Mucosa of rectum (tissue), 2 donors: ENCODE results near the gene ZDHHC20.
A peak's percentile ranks its signal among the peaks of the same experiment; 100 is the strongest.
"Not testable (repeated sequence)": the region's sequence is repeated elsewhere in the genome, so short reads cannot be mapped to it uniquely, and the experiment has no call there.

Experiments
- H3K27ac ChIP-seq, 2 donors: one replicate each; pipeline ENCODE4 v1.7.0; 2013; ENCODE audit warnings: inconsistent platforms in 2 of 2, low read depth in 2 of 2, low read length in 2 of 2
- H3K27me3 ChIP-seq, 2 donors: one replicate each; pipeline ENCODE4 v1.7.0; 2013; ENCODE audit warnings: low read length in 2 of 2; ENCODE audit not compliant: control insufficient read depth in 2 of 2, insufficient read depth in 2 of 2
- H3K36me3 ChIP-seq, 2 donors: one replicate each; pipeline ENCODE4 v1.7.0; 2013; ENCODE audit warnings: low read length in 2 of 2; ENCODE audit not compliant: control insufficient read depth in 2 of 2, insufficient read depth in 2 of 2
- H3K4me1 ChIP-seq, 2 donors: one replicate each; pipeline ENCODE4 v1.7.0; 2013; ENCODE audit warnings: low read length in 2 of 2, mild to moderate bottlenecking in 1 of 2; ENCODE audit not compliant: control insufficient read depth in 2 of 2, insufficient read depth in 2 of 2
- H3K4me3 ChIP-seq, 2 donors: one replicate each; pipeline ENCODE4 v1.7.0; 2013; ENCODE audit warnings: low read length in 2 of 2
- H3K9ac ChIP-seq, 2 donors: one replicate each; pipeline ENCODE4 v1.7.0; 2013; ENCODE audit warnings: low read length in 2 of 2, low read depth in 1 of 2, mild to moderate bottlenecking in 1 of 2
- H3K9me3 ChIP-seq, 2 donors: one replicate each; pipeline ENCODE4 v1.7.0; 2013; ENCODE audit warnings: low read length in 2 of 2; ENCODE audit not compliant: control insufficient read depth in 2 of 2
- donor health status: healthy.
- donor health status: Normal muscosa, but diverticular disease.

Gene ZDHHC20

DNA sequence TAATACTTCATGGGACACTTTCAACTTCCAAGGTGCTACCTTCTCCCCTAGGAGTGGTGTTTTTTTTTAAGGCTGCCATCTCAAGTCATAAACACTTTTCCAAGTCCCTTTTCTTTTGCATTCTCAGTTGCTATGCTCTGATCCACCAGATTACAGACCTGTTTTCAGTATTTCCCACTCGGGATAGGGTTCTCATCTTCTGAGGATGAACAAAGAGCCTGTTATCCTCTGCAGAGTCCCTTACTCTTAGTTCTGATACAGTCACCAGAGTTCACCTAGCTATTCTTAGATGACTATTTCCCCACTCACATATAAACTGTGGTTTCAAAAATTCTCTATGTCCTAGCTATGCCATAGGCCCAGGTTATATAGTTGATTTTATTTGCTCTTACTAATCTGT, 15.9 kb downstream of the ZDHHC20 start:
- no peak overlapping the region for H3K9ac ChIP-seq
- H3K27me3 ChIP-seq: no peaks in the 10 kb centered on the region
- no peak overlapping the region for H3K4me3 ChIP-seq
- peaks cover 0 to 3% of the 10 kb centered on the region in 2 donors for H3K9me3 ChIP-seq
- no peaks in the 10 kb centered on the region for H3K36me3 ChIP-seq
- H3K27ac ChIP-seq: no peak overlapping the region
- no peaks in the 10 kb centered on the region for H3K4me1 ChIP-seq

DNA sequence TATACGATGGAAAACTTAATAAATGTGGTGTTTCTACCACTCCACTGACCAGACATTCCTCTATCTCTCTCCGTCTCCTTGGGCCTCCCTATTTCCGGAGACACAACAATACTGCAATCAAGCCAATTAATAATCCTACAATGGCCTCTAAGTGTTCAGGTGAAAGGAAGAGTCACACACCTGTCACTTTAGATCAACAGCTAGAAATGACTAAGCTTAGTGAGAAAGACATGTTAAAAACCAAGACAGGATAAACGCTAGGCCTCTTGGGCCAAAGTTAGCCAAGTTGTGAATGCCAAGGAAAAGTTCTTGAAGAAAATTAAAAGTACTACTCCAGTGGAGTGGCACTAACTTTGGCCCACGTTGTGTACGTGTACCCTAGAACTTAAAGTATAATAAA, 22.5 kb downstream of the ZDHHC20 start:
- H3K4me1 ChIP-seq: no peaks in the 10 kb centered on the region

DNA sequence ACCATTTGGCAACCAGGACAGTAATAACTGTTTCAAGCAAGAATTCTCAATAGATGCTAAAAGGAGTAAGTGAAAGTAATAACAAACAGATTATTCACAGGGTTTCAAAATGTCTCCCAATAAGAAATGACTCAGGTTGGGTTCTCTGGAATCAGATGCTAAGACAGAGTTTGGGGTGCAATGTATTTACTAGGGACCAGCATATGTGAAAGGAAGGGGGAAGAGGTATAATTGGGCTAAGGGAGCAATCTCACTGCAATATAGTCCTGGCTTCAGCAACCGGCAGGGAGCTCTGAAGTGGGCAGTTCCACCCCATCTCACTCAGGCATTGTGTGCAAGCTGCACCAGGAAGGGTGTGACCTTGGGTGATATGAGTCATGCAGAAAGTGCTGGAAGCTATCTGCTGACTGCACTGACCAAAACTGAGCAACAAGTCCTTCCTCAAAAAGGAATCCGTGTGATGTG, 23.4 kb downstream of the ZDHHC20 start:
- Histone ChIP-seq H3K4me3 (no peak overlapping the region), H3K27ac (peak overlapping the region in 1 of 2 donors; percentile 17), H3K36me3 (no peaks in the 10 kb centered on the region), H3K4me1 (no peaks in the 10 kb centered on the region), H3K9me3 (peaks cover 0 to 3% of the 10 kb centered on the region in 2 donors), H3K9ac (no peak overlapping the region), H3K27me3 (no peaks in the 10 kb centered on the region)

More for the DNA sequence above, 22.5 kb downstream of the ZDHHC20 start:
- H3K4me3 ChIP-seq: no peak overlapping the region
- H3K36me3 ChIP-seq: no peaks in the 10 kb centered on the region
- H3K27me3 ChIP-seq: no peaks in the 10 kb centered on the region
- peak overlapping the region; percentile 18 to 42 for H3K27ac ChIP-seq
- peak overlapping the region in 1 of 2 donors; percentile 15 for H3K9ac ChIP-seq
- peaks cover 0 to 3% of the 10 kb centered on the region in 2 donors for H3K9me3 ChIP-seq

DNA sequence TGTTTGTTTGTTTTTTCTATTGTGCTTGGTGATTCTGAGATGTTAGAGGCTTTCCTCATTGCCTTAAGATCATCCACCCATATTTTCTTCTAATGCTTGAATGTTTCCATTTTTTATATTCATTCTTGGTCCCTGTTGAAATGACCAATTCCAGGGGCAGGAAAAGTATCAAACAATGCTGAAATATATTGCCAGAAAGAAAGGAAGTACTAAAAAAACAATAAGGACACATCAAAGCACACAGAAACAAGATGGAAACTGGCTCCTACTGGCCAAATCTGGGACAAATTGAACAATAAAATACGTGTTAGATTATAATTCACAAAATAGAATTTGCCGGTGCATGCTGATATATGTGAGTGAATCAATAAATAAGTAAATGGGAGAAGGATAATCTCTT, 23.9 kb downstream of the ZDHHC20 start:
- Histone ChIP-seq H3K4me1 (no peaks in the 10 kb centered on the region), H3K27me3 (no peaks in the 10 kb centered on the region), H3K36me3 (no peaks in the 10 kb centered on the region), H3K27ac (peak overlapping the region in 1 of 2 donors; percentile 17), H3K9ac (no peak overlapping the region), H3K4me3 (no peak overlapping the region), H3K9me3 (peaks cover 0 to 3% of the 10 kb centered on the region in 2 donors)

DNA sequence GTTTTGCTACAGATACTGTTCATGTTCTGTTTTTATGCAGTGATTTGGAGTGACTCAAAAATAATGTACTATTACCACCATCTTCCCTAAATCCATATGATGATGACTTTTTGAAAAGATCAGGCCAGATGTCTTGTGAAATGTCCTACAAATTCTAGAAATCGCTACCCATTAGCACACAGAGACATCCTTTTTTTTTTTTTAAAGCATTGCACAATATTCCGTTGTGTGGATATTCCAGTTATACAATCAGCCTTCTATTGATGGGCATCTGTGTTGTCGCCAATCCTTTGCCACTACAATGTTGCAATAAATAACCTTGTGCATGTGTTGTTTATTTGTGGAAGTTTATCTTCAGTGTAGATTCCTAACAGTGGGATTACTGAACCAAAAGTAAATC, 24.5 kb downstream of the ZDHHC20 start:
- Histone ChIP-seq H3K4me1 (no peaks in the 10 kb centered on the region), H3K27me3 (no peaks in the 10 kb centered on the region), H3K27ac (no peak overlapping the region), H3K9me3 (peaks cover 0 to 3% of the 10 kb centered on the region in 2 donors), H3K36me3 (no peaks in the 10 kb centered on the region), H3K9ac (no peak overlapping the region), H3K4me3 (no peak overlapping the region)

DNA sequence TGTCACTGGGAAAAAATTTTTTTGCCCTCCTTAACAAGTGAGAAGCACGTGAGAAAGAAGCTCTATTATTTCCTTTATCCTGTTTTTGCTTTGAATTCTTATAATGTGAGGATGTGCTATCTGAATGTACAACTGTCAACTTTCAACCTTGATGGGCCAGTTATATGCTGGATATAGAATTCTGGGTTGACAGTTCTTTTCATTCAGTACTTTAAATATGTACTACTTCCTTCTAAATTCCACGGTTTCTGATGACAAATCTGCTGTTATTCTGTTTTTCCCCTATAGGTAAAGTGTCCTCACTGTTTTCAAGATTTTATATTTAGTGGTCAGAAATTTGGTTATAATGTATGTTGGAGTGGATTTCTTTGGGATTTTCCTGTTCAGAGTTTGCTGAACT, 29.9 kb downstream of the ZDHHC20 start:
- no peaks in the 10 kb centered on the region for H3K36me3 ChIP-seq
- no peaks in the 10 kb centered on the region for H3K27me3 ChIP-seq
- no peaks in the 10 kb centered on the region for H3K4me1 ChIP-seq
- H3K4me3 ChIP-seq: no peak overlapping the region
- H3K9me3 ChIP-seq: peaks cover 0 to 2% of the 10 kb centered on the region in 2 donors
- no peak overlapping the region for H3K9ac ChIP-seq
- no peak overlapping the region for H3K27ac ChIP-seq

DNA sequence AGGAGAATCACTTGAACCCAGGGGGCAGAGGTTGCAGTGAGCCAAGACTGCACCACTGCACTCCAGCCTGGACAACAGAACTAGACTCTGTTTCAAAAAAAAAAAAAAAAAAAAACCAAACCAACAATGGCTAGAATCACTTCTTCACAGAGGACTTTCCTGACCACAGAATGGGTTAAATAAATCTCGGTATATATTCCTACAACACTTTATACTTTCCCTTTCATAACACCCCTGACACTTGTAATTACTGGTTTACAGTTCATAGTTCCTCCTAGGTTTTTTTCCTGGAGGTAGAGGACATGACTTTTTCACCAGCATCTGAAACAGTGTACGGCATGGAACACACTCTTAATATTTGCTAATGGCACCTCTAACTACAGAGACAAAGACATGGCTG, 31.4 kb downstream of the ZDHHC20 start:
- Histone ChIP-seq H3K4me3 (no peak overlapping the region), H3K4me1 (no peaks in the 10 kb centered on the region), H3K9ac (no peak overlapping the region), H3K27me3 (no peaks in the 10 kb centered on the region), H3K36me3 (no peaks in the 10 kb centered on the region), H3K27ac (no peak overlapping the region), H3K9me3 (peaks cover 0 to 2% of the 10 kb centered on the region in 2 donors)

DNA sequence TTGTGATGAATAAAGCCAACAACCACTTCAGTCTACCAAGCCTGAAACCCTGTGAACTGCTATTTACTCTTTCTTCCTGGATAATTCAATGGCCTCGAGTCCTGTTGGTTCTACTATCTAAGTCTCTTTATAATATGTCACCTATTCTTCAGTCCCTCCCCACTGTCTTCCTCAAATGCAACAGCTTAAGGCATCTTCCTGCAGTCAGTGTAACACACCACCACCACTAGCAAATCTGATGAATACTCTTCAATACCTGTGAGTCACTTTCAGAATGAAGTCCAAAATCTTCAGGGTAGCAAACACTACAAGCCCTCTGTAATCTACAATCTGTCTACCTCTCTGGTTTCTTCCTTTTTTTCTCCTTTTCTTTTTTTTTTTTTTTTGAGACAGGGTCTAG, 32.9 kb downstream of the ZDHHC20 start:
- H3K27ac ChIP-seq: no peak overlapping the region
- no peak overlapping the region for H3K4me3 ChIP-seq
- H3K36me3 ChIP-seq: no peaks in the 10 kb centered on the region
- no peak overlapping the region for H3K9ac ChIP-seq
- H3K9me3 ChIP-seq: peaks cover 0 to 2% of the 10 kb centered on the region in 2 donors
- H3K4me1 ChIP-seq: no peaks in the 10 kb centered on the region
- no peaks in the 10 kb centered on the region for H3K27me3 ChIP-seq

DNA sequence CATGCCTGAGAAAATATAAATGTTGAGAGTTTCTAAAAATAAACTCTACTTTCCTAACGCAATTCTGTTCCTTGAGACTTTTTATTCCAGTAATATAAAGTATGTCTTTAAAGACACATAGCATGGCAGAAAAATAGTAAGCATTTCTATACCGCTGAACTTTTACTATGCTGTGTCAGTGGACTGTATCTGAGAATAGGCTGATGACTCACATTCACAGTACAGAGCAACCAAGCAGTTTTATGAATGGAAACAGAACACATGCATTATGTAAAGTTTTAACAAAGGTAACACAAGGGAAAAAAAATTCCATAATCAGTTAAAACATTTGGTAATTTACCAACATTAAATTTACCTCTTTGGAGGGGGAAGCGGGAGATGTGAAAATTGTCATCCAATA, 38.4 kb downstream of the ZDHHC20 start:
- H3K9me3 ChIP-seq: no peaks in the 10 kb centered on the region
- H3K4me1 ChIP-seq: no peaks in the 10 kb centered on the region
- H3K4me3 ChIP-seq: no peak overlapping the region
- H3K9ac ChIP-seq: no peak overlapping the region
- no peaks in the 10 kb centered on the region for H3K36me3 ChIP-seq
- no peak overlapping the region for H3K27ac ChIP-seq
- no peaks in the 10 kb centered on the region for H3K27me3 ChIP-seq

DNA sequence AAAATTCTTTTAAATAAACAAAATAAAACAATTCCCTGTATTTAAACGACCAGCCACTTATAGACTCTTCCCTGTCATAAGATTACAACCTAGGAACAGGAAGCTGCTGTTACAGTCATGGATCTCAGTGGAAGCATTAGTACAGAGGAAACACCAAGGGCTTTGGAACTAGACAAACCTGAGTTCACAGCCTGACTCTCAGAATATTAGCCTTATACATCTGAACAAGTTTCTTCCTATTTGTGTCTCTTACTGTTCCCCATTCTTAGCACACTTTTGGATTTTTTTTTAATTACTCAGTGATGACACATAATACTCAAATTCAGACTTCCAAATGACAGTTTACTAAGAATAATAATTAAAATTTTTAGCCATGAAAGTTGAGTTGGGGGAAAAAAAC, 46.1 kb downstream of the ZDHHC20 start:
- Histone ChIP-seq H3K27ac (no peak overlapping the region), H3K36me3 (peaks cover 14 to 22% of the 10 kb centered on the region in 2 donors), H3K4me3 (no peak overlapping the region), H3K9me3 (no peaks in the 10 kb centered on the region), H3K27me3 (no peaks in the 10 kb centered on the region), H3K4me1 (no peaks in the 10 kb centered on the region), H3K9ac (no peak overlapping the region)

DNA sequence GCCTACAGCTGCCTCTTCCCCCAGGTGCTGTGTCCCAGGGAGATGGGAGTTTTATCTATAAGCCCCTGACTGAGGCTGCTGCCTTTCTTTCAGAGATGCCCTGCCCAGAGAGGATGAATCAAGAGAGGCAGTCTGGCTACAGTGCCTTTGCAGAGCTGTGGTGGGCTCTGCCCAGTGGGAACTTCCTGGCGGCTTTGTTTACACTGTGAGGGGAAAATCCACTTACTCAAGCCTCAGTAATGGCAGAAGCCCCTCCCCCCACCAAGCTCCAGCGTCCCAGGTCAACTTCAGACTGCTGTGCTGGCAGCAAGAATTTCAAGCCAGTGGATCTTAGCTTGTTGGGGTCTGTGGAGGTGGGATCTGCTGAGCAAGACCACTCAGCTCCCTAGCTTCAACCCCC, 48.6 kb downstream of the ZDHHC20 start:
- not testable (repeated sequence) for H3K4me3 ChIP-seq, H3K27ac ChIP-seq, H3K4me1 ChIP-seq, H3K27me3 ChIP-seq, H3K9ac ChIP-seq, H3K9me3 ChIP-seq
- peaks cover 14 to 22% of the 10 kb centered on the region in 2 donors for H3K36me3 ChIP-seq
